Neural crest cell (in vitro differentiated cells): Measurements from ENCODE around the gene KCNMA1. TPM values are rescaled to one million over a fixed set of nuclear protein-coding genes. Genes with fewer than 3 reads are reported as not detected.

ENCODE experiments used
- DNase-seq: peaks from one replicate; pipeline ENCODE4 v3.0.0; 2021; ENCODE audit warnings: low read depth, mixed read lengths, low spot score
- H3K27ac Mint-ChIP-seq: one replicate; pipeline ENCODE4 v1.8.0; 2021; ENCODE audit warnings: mild to moderate bottlenecking, mixed read lengths; ENCODE audit not compliant: unreplicated experiment
- H3K27me3 Mint-ChIP-seq: 2 replicates; pipeline ENCODE4 v1.8.0; 2021; ENCODE audit warnings: low read depth, mild to moderate bottlenecking, mixed read lengths
- H3K36me3 Mint-ChIP-seq: 2 replicates; pipeline ENCODE4 v1.8.0; 2021; ENCODE audit warnings: low read depth, mild to moderate bottlenecking, mixed read lengths
- H3K4me1 Mint-ChIP-seq: 2 replicates; pipeline ENCODE4 v1.8.0; 2021; ENCODE audit warnings: mixed read lengths
- H3K4me3 Mint-ChIP-seq: one replicate; pipeline ENCODE4 v1.8.0; 2021; ENCODE audit warnings: mild to moderate bottlenecking, mixed read lengths
- H3K9me3 Mint-ChIP-seq: 2 replicates; pipeline ENCODE4 v1.8.0; 2021; ENCODE audit warnings: mixed read lengths
- total RNA-seq: library from RNA; stranded (reverse); gene quantifications from 2 replicates; pipeline ENCODE4 v1.2.1, GENCODE V29; 2021
- TF ChIP-seq, protein P1 (sequence below): fragments of 200-600 bp; sonication (generic); conservative IDR thresholded peaks from 2 replicates; pipeline ENCODE4 v1.5.0; 2021; ENCODE audit warnings: antibody characterized with exemption, mild to moderate bottlenecking

KCNMA1 gene
- total RNA-seq, 1 donor from 2014 or later: 1.7 TPM

DNA sequence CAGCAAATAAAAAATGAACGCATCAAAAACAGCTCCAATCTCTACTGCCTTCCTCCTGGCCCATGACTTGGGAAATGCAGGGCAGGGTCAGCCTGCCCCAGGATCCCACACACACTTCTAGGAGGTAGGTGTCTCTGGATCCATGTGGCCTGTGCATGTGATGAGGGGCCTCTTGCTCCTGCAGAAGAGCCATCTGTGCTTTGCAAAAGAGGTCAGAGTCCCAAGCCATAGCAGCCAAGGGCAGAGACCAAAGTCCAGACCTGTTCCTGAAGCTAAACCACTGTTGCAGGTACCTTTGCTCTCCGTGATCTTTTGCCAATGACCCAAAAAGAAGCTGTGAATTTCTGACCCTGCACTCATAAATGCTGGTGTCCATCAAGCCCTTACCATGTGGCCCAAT, 57.1 kb downstream of the KCNMA1 start:
- Mint-ChIP-seq H3K36me3 (no peaks in the 10 kb centered on the region), H3K27ac (no peak overlapping the region), H3K9me3 (no peaks in the 10 kb centered on the region), H3K27me3 (no peaks in the 10 kb centered on the region), H3K4me3 (no peak overlapping the region), H3K4me1 (peaks cover 4% of the 10 kb centered on the region)
- no peak for DNase-seq
- TF ChIP-seq, protein P1, sequence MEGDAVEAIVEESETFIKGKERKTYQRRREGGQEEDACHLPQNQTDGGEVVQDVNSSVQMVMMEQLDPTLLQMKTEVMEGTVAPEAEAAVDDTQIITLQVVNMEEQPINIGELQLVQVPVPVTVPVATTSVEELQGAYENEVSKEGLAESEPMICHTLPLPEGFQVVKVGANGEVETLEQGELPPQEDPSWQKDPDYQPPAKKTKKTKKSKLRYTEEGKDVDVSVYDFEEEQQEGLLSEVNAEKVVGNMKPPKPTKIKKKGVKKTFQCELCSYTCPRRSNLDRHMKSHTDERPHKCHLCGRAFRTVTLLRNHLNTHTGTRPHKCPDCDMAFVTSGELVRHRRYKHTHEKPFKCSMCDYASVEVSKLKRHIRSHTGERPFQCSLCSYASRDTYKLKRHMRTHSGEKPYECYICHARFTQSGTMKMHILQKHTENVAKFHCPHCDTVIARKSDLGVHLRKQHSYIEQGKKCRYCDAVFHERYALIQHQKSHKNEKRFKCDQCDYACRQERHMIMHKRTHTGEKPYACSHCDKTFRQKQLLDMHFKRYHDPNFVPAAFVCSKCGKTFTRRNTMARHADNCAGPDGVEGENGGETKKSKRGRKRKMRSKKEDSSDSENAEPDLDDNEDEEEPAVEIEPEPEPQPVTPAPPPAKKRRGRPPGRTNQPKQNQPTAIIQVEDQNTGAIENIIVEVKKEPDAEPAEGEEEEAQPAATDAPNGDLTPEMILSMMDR: no peak

DNA sequence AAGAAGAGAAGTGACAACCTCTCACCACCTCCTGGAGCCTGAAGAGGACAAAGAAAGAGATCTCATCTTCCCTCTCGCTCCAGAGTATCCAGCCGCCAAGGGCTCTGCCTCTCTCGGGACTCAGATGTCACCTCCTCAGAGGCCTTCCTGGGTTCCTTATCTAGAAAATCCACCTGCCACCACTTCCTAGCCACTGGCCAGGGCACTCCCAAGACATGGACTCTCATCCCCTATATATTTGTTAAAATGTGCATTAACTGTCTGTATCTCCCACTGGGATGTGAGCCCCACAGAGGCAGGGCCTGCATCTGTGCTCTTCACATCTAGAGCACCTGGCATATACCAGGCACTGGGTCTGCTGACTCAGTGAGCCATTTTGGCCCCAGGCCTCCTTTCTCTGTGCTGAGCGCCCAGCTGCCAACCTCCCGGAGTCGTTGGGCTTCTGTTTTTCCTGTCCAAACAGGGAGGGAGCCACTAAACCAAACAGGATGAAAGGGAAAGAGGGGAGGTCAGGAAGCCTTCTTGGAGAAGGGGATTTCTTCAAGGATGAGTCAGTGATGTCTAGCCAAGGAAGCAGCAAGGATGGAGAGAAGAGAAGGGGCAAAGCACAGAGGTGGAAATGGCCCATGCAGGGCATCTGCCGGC, 58.9 kb downstream of the KCNMA1 start:
- H3K9me3 Mint-ChIP-seq: no peaks in the 10 kb centered on the region
- H3K27ac Mint-ChIP-seq: no peak overlapping the region
- TF ChIP-seq, protein P1: no peak
- H3K4me1 Mint-ChIP-seq: no peaks in the 10 kb centered on the region
- DNase-seq: no peak
- H3K27me3 Mint-ChIP-seq: no peaks in the 10 kb centered on the region
- H3K4me3 Mint-ChIP-seq: no peak overlapping the region
- no peaks in the 10 kb centered on the region for H3K36me3 Mint-ChIP-seq

DNA sequence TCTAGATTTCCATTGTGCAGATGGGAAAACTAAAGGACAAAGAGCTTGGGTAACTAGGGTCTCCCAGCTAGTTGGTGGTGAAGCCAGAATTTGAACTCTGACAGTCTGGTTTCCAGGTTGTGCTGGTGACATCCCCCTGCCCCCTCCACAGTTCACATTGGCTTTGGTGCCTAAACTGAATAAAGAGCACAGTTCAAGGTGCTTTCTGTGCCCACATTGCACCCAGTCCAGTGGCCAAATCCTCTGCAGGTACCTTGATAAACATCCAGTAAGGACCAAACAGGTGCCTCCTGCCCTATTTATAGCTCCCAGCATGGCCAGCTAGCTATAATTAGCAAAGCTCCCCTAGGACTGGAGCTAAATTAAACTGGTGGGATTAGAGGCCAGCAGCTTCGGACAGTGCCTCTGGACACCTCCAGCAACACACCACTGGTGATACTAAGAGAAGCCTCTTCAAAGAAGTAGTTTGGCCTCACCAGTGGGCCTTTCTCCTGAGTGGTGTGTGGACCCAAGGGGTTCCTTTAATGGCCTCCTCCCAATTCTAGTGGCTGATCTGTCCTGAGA, 59.9 kb downstream of the KCNMA1 start:
- no peak overlapping the region for H3K27ac Mint-ChIP-seq
- H3K27me3 Mint-ChIP-seq: no peaks in the 10 kb centered on the region
- H3K36me3 Mint-ChIP-seq: no peaks in the 10 kb centered on the region
- no peaks in the 10 kb centered on the region for H3K4me1 Mint-ChIP-seq
- TF ChIP-seq, protein P1: no peak
- H3K9me3 Mint-ChIP-seq: no peaks in the 10 kb centered on the region
- no peak for DNase-seq
- no peak overlapping the region for H3K4me3 Mint-ChIP-seq

DNA sequence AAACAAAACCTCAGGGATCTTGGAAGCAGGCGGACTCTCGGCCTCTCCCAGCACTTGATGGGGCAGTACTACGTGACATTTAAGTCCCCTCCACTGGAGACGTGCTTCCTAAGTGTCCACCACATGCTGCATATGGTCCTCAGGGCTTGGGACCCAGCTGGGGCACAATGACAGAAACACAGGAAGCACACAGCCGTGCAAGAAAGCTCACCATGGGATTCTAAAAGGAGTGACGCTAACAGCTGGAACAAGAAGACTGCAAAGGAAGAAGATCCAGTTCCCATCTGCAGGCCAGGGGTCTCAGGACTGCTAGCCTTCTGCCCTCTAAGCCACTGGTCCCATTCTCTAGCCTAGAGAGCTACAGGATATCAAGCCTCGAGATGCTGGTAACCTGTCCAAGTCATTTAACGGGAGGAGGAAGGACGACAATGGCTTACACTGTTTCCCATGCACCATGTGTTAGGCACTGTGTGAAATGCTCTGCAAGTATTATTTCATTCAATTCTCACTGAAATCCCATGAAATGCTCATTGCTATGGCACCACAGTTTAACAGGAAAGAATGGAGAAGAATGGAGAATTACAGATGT, 61.1 kb downstream of the KCNMA1 start:
- Mint-ChIP-seq H3K9me3 (no peaks in the 10 kb centered on the region), H3K27me3 (no peaks in the 10 kb centered on the region), H3K36me3 (no peaks in the 10 kb centered on the region), H3K4me1 (no peaks in the 10 kb centered on the region), H3K4me3 (no peak overlapping the region), H3K27ac (no peak overlapping the region)
- TF ChIP-seq, protein P1: no peak
- no peak for DNase-seq

DNA sequence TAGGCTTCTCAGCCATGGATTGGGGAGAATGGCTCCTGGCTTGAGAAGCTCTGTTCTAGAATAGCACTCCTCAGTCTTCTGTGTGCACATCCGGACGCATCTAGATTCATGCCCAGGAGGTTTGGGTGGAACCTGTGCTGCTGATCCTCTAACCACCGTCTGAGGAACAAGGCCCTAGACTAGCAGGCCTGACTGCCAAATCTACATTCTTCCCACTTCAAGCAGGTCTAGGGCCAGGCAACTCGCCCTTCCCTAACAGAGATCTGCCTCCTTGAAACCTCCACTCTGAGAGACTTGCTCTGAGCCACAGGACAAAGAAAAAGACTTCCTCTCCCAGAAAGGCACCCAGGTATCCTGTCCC, 61.6 kb downstream of the KCNMA1 start:
- no peak overlapping the region for H3K27ac Mint-ChIP-seq
- TF ChIP-seq, protein P1: no peak
- H3K27me3 Mint-ChIP-seq: no peaks in the 10 kb centered on the region
- DNase-seq: no peak
- H3K4me1 Mint-ChIP-seq: no peaks in the 10 kb centered on the region
- H3K9me3 Mint-ChIP-seq: no peaks in the 10 kb centered on the region
- no peak overlapping the region for H3K4me3 Mint-ChIP-seq
- no peaks in the 10 kb centered on the region for H3K36me3 Mint-ChIP-seq
